IPS DF 4.7 (cell line): ENCODE data around the gene NGRN.

Source experiments
- DNase-seq: peaks from one replicate; pipeline ENCODE4 v3.0.0-alpha.2; 2013; ENCODE audit warnings: low spot score; ENCODE audit errors: extremely low read depth

The NGRN gene

DNA sequence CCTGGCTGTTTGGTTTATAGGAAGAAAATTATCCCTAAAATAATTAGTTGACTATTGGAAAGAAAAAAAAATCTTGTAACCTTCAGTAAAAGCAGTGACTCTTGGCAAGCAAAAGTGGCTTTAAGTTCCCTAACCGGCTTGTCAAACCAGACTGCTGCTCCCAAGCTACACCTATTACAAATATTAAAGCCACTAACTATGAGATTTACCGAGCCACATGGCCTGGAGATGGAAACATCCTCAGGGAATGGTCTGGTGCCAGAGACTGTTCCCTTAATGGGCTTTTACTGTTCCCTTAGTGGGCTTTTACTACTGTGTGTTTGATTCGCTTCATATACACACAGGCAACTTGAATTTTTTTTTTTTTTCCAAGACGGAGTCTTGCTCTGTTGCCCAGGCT is 50.7 kb downstream of the NGRN start:
- DNase-seq: no peak

GRCh38 chr15:90318591-90318990 is 53.1 kb downstream of the NGRN start:
- DNase-seq: no peak

- peak; percentile 97 for DNase-seq
These were observed 54.8 kb downstream of the NGRN start for GRCh38 chr15:90320062-90320884.

DNA sequence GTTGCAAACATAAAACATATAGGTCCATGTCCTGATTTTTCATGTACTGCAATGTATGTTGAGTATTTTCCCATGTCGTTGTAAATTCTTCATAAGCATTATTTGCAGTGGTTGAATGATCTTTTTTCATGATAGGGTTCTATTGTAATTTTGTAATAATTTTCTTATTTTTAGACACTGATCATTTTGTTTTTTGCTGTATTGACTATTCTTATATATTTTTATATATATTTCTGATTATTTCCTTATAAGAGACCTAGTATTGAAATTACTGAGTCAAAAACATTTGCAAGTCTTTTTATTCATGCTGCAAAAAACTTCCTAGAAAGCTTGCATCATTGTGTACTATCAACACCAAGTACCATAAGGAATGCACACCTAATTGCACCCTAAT is 55.4 kb downstream of the NGRN start:
- no peak for DNase-seq
